OCI-LY7 (cell line): ENCODE data around the gene PTPRM.

ENCODE experiments used
- EZH2phosphoT487 ChIP-seq: fragments of 200-600 bp; sonication (generic); IDR thresholded peaks from 2 replicates; pipeline ENCODE4 v1.6.1; 2018; ENCODE audit warnings: low read depth, borderline replicate concordance, mild to moderate bottlenecking, mixed run types, antibody characterized with exemption, low read length, moderate library complexity, mixed read lengths
- TF ChIP-seq, protein P1 (sequence below): fragments of 200-600 bp; sonication (generic); conservative IDR thresholded peaks from 2 replicates; pipeline ENCODE4 v1.5.1; 2014; ENCODE audit warnings: mild to moderate bottlenecking, antibody characterized with exemption, low read length, moderate library complexity, mixed read lengths

DNA sequence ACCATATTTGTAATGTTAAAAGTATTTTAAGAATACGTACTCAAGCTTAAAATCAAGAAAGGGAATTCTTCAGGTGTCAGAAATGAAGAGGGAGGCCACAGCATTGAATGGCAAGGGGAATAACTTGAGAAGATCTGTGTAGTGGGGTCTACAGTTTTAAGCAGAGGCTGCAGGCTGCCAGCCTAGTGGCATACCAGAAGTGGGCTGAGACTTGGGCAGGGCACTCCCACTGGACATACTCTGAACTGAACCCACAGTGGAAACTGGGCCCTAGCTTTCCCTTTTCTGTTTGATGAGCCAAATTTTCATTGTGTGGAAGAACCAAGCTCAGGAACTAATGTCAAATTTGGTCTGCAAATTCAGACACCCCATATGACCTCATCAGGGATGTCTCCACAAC, 238.8 kb downstream of the PTPRM start:
- TF ChIP-seq, protein P1, sequence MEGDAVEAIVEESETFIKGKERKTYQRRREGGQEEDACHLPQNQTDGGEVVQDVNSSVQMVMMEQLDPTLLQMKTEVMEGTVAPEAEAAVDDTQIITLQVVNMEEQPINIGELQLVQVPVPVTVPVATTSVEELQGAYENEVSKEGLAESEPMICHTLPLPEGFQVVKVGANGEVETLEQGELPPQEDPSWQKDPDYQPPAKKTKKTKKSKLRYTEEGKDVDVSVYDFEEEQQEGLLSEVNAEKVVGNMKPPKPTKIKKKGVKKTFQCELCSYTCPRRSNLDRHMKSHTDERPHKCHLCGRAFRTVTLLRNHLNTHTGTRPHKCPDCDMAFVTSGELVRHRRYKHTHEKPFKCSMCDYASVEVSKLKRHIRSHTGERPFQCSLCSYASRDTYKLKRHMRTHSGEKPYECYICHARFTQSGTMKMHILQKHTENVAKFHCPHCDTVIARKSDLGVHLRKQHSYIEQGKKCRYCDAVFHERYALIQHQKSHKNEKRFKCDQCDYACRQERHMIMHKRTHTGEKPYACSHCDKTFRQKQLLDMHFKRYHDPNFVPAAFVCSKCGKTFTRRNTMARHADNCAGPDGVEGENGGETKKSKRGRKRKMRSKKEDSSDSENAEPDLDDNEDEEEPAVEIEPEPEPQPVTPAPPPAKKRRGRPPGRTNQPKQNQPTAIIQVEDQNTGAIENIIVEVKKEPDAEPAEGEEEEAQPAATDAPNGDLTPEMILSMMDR = no peak
- TF ChIP-seq EZH2phosphoT487 = no peak
